Measurements from ENCODE around the gene TMCO1.
"Not testable (repeated sequence)": the region's sequence is repeated elsewhere in the genome, so short reads cannot be mapped to it uniquely, and the experiment has no call there.

Gene TMCO1, protein sequence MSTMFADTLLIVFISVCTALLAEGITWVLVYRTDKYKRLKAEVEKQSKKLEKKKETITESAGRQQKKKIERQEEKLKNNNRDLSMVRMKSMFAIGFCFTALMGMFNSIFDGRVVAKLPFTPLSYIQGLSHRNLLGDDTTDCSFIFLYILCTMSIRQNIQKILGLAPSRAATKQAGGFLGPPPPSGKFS

DNA sequence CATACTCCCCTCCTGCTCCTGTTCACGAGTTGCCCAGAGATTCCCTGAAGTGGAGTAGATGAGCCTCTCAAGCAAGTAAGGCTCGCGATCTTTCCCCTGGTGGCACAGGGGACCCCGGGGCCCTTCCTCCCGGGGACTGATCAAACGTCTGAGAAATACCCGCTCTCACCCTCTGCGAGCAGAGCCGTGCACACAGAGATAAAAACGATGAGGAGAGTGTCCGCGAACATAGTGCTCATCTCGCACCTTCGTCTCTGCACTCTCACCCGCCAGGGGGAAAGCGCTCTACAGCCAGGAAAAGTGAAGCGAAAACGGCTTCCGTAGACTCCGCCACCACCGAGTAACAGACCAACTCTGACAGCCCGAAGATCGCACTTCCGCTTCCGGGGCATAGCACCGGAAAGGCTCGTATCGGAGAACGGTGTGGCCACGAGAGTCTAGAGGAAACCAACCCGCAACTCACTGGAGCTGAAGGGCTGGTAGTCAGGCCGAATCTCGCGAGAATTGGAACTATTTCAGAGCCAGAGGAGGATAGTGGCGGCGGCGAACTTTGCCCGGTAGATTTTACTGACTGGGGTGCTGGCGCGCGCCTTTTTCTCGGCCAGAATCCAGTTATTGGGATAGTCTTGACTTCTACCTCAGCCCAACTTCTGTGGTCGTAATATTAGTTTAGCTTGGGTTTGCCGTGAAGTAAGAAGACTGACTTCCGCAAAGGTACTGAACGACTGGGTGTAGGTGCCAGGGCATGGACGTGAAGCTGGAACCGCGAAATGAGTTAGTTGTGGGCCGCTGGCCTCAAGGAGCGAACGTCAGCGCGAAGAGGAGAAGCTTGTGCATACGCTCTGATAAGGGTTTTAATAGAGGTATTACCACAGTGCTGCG lies at the start of gene TMCO1:
Gene TMCO1 (minus strand): TSS at position 356 of the 882 bp plus-strand sequence. CDS start 117 bp downstream, at position 239.
- peak; percentile 83 for FAIRE-seq
- peak; percentile 100 for DNase-seq (ENCODE audit: insufficient read length, low spot score)

DNA sequence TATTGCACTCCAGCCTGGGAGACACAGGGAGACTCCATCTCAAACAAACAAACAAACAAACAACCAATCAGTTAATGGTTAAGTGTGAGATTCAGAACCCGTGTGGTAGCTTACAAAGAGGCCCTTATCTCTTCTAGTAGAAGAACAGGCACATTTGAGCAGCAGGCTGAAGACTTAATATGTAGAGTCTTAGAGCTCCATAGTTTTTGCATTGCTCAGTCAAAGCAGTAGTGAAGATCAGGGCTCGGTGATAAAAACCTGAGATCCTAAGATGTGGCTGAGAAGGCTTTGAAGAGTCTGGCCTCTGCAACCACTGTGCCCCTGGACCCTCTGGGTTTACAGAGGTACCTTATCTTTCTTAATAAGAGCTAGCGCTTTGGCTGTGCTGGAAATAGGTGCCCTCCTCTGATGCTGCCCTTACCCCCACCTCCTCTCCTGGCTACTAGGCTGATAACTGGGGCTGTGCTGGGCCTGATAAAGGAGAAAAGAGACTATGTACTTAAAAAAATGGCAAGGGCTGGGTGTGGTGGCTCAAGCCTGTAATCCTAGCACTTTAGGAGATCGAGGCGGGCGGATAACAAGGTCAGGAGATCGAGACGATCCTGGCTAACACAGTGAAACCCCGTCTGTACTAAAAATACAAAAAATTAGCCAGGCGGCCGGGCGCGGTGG lies 48.3 kb upstream of the TMCO1 start:
- no peak for FAIRE-seq
- no peak for DNase-seq (ENCODE audit: insufficient read length, low spot score)

DNA sequence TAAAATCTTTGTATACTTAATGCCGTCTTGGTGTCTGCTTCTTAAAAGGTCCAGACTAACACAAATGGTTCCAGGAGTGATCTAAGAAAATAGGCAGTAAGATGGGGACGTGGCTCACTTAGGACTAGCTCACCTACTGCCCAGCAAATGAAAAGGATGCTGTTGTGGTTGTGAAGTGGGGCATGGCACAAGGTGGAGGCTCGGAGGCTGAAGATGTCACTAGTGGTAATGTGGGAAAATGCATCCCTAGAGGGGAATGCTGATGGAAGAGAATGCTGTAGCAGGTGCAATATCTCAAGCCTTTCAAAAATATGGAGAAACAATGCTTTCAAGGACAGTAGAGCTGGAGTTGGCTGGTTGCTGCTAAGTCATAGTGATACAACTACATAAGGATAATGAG lies 47.5 kb upstream of the TMCO1 start:
- DNase-seq (ENCODE audit: insufficient read length, low spot score) = no peak
- no peak for FAIRE-seq

DNA sequence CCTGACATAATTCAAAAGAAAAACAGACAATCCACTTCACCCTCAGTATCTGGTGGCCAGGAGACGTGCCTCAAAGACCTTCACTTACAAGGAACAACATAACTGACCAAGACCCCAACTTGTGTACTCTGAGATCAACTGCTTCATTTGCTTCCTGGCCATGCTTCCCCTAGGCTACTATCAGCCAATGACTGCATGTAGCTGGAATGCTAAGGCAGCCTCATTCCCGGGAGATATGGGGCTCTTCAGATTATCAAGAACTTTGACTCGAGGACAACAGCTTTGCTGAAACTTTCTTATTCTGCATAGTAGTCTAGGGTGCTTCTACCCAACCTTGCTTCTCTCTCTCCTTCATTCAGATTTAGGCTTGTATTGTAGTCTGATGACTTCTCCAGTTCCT lies 47.1 kb upstream of the TMCO1 start:
- no peak for FAIRE-seq
- peak; percentile 45 for DNase-seq (ENCODE audit: insufficient read length, low spot score)

DNA sequence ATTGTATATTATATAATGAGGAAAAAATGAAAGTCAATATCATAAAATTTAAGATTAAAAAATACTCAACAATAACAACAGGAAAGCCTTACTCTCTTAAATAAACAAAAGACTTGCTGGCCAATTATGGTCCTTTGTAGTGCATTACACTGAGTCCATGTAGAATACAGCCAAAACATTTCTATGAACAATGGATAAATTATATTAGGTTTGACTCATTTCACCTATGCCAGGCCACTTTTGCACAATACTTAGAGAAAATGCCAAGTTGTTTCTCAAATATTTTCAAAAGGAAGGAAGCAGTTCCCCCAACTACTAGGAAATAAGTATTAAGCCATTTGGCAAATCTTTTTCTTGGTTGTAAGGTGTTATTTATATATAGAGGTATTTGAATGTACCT lies 38.9 kb upstream of the TMCO1 start:
- FAIRE-seq (no peak), DNase-seq (ENCODE audit: insufficient read length, low spot score) (no peak)

DNA sequence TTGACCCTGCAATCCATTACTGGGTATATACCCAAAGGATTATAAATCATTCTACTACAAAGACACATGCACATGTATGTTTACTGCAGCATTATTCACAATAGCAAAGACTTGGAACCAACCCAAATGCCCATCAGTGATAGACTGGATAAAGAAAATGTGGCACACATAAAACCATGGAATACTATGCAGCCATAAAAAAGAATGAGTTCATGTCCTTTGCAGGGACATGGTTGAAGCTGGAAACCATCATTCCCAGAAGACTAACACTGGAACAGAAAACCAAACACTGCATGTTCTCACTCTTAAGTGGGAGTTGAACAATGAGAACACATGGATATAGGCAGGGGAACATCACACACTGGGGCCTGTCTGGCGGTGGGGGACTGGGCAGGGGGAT lies 35.8 kb upstream of the TMCO1 start:
- not testable (repeated sequence) for FAIRE-seq; DNase-seq (ENCODE audit: insufficient read length, low spot score)

DNA sequence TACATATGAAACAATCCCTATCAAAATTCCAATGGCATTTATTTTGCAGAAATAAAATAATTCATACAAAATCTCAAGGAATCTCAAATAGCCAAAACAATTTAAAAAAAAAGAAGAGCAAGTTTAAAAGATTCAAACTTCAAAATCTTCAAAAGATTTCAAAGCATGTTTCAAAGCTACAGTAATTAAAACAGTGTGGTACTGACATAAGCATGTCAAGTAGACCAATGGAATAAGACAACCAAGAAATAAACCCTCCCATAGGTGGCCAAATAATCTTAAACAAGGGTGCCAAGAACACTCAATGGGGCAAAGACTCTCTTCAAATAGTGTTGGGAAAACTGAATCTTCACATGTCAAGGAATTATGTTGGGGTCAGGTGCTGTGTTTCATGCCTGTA lies 30.7 kb upstream of the TMCO1 start:
- FAIRE-seq (no peak), DNase-seq (ENCODE audit: insufficient read length, low spot score) (no peak)

DNA sequence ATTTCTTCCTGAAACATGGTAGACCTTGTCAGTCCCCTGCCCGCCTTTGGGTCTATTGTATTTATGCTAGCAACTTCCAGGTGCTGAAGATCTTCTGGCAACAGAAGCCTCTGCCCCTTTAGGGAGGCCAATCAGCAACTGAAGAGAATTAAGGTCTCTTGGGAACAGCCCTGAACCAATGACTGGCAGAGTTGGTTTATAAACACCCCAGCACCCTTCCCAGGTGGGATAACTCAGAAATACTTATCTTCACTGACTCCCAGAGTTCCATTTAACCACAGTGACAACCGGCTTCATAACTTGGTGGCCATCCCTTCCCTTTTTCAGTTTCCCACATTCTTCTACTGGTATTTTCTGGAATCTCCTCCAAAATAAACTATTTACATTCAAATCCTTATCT lies 27.2 kb upstream of the TMCO1 start:
- DNase-seq (ENCODE audit: insufficient read length, low spot score) (no peak), FAIRE-seq (no peak)

DNA sequence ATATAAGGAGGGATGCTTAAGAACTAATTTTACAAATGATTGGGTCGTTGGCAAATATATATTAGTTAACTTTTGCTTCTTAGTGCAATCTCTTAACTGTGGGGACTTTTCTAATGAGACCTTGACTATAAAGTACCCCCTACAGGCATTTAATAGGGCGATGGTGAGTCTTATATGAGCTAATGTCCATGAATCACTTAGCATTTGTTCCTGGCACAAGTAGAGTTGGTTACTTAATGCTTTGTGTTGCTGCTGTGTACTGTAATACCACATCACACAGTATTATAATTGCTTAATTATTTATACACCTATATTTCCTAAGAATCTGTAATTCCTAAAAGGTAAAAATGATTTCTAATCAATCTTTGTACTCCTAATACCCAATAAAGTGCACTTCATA lies 25.3 kb upstream of the TMCO1 start:
- FAIRE-seq (no peak), DNase-seq (ENCODE audit: insufficient read length, low spot score) (no peak)

DNA sequence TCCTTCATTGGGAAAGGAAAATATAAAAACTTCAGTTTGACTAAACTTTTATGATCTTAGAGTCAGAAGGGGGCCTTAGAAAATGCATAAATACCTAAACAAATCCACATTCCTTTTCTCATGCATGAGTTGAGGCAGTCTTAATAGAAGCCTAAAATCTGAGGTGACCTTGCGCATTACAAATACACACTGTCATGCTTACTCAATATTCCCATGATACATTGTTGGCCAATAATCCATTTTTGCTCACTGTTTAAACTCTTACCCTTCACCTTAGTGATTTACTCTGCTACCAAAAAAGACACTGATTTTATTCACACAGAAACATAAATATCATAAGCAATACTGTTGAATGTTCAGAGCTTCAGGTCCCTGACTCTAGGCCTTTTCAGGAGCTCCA lies 19.1 kb upstream of the TMCO1 start:
- FAIRE-seq = no peak

DNA sequence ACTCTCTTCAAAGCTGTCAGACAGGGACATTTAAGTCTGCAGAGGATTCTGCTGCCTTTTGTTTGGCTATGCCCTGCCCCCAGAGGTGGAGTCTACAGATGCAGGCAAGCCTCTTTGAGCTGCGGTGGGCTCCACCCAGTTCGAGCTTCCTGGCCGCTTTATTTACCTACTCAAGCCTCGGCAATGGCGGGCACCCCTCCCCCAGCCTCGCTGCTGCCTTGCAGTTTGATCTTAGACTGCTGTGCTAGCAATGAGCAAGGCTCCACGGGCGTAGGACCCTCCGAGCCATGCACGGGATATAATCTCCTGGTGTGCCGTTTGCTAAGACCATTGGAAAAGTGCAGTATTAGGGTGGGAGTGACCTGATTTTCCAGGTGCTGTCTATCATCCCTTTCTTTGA lies 14.9 kb upstream of the TMCO1 start:
- not testable (repeated sequence) for FAIRE-seq

More for the DNA sequence above, 19.1 kb upstream of the TMCO1 start:
- no peak for DNase-seq (ENCODE audit: insufficient read length, low spot score)

DNA sequence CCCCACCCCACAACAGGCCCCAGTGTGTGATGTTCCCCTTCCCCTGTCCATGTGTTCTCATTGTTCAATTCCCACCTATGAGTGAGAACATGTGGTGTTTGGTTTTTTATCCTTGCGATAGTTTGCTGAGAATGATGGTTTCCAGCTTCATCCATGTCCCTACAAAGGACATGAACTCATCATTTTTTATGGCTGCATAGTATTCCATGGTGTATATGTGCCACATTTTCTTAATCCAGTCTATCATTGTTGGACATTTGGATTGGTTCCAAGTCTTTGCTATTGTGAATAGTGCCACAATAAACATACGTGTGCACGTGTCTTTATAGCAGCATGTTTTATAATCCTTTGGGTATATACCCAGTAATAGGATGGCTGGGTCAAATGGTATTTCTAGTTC lies 9.5 kb upstream of the TMCO1 start:
- not testable (repeated sequence) for FAIRE-seq; DNase-seq (ENCODE audit: insufficient read length, low spot score)

More for the DNA sequence above, 14.9 kb upstream of the TMCO1 start:
- DNase-seq (ENCODE audit: insufficient read length, low spot score) = not testable (repeated sequence)

DNA sequence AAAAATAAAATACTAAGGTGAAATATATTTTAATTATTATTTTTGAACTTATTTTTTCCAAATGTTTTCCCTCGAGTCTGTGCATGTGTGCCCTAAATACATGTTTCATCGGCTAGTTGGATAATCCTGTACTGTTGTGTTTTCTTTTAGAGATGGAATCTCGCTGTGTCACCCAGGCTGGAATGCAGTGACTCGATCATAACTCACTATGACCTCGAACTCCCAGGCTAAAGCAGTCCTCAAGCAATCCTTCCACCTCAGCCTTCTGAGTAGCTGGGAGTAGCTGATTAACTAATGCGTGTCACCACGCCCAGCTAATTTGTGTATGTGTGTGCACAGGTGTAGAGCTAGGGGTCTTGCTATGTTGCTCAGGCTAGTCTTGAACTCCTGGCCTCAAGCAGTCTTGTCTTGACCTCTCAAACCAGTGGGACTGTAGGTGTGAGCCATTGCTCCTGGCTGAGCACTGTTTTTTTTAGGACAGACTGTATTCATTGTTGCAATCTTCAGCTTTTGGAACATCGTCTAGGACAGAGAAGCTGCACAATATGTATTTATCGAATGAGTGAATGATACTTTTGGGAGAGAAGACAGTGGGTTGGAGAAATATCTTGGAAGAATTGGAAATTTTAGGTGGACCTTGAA lies 4.8 kb upstream of the TMCO1 start:
- FAIRE-seq = peak; percentile 46
- DNase-seq (ENCODE audit: insufficient read length, low spot score) = peak; percentile 29

DNA sequence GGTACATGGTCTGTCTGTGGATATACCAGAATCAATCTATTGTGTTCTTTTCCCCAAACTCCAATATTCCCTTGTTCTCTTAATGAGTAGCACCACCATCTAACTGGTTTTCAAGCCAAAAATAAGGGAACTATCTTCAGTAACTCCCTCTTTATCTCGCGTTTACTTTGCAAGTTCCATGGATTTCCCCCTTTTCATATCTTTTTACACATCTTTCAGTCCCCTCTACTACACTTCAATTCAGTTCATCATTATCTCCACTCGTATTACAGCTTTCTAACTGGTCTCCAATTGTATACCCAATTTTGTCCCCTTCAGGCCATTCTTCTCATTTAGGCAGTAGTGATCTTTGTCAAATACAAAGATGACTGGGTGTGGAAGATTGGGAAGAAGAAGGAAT lies 4.1 kb upstream of the TMCO1 start:
- no peak for FAIRE-seq
- DNase-seq (ENCODE audit: insufficient read length, low spot score) = no peak

DNA sequence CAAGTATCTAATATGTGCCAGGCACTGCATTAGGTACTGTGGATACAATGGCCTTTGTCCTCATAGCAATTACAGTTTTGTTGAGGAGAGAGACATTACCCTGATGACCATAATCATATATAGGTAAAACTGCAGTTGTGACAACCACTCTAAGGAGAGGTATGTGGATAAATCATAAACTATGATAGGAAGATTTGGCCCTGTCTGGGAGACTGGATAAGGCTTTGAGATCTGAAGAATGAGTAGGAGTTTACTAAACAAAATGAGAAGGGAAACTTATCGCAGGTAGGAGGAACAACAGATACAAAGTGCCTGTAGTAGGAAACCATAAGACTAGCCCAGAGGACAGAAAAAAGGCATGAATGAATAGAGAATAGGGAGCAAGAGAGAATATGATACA lies 4.4 kb downstream of the TMCO1 start:
- DNase-seq (ENCODE audit: insufficient read length, low spot score) (no peak), FAIRE-seq (no peak)

DNA sequence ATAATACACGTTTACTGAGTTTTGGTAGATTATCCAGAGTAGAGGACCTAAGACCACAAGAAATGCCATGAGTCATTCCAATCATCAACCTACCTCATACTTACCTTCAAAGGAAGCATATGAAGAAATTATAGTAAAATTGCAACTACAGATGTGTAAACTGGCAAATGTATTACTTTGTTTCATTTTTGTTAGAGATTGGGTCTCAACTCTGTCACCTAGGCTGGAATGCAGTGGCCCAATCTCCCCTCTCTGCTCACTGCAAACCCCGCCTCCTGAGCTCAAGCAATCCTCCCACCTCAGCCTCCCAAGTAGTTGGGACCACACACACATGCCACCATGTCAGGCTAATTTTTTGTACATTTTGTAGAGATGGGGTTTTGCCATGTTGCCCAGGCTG lies 5.2 kb downstream of the TMCO1 start:
- FAIRE-seq (no peak), DNase-seq (ENCODE audit: insufficient read length, low spot score) (no peak)

DNA sequence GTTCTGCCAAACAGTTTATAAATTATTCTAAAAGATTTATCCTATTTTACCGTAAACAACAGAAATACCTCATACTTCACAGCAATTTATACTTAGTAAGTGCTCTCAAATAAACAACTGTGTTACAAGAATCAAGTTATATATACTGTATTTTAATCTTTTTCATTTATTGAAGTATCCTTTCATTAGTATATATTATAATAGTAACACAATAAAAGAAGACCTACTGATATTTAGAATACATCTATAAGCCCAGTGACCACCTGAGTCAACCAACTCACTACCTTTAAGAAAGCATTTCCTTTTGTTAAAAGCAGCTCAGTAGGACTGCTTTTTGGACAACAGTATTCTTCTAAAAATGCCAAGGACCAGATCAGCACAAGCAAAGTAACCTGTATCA lies 5.9 kb downstream of the TMCO1 start:
- FAIRE-seq (no peak), DNase-seq (ENCODE audit: insufficient read length, low spot score) (no peak)

DNA sequence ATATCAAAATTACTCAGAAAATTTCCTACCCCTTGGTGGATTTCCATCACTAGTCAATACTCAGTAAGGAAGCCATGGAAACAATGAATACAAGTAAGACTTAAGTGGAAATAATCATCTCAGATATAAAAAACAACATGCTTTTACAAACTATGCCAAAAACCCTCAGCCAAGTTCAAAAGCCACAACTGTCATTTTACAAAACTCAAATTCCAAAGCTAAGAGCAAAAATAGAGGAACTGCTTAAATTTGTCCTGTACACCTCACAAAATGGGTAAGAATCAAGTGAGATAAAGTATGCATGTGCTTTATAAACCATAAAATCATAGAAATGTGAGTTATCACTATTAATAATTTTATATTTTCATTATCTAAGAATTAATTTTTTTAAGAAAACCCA lies 9.6 kb downstream of the TMCO1 start:
- FAIRE-seq (no peak), DNase-seq (ENCODE audit: insufficient read length, low spot score) (no peak)

DNA sequence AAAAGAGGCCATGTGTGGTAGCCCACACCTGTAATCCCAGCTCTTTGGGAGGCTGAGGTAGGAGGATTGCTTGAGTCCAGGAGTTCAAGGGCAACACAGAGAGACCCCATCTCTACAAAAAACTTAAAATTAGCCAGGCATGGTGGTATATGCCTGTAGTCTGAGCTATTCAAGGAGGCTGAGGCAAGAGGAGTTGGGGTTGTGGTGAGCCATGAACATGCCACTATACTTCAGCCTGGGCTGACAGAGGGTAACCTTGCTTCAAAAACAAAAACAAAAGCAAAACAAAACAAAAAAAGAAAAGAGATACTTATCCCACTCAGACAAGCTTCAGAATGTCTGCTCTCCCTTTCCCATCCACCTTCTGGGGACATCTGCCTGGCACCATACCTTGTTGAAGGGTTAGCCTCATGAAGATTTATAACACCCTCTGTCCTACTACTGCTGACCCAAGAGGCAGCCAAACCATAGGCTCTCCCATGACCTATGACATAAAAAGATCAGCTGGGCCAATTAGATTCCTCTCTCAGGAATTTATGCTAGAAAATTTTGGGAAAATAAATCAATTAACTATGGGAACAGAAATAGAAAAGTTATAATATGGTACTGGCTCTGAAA lies 13.2 kb downstream of the TMCO1 start:
- no peak for FAIRE-seq
- no peak for DNase-seq (ENCODE audit: insufficient read length, low spot score)

DNA sequence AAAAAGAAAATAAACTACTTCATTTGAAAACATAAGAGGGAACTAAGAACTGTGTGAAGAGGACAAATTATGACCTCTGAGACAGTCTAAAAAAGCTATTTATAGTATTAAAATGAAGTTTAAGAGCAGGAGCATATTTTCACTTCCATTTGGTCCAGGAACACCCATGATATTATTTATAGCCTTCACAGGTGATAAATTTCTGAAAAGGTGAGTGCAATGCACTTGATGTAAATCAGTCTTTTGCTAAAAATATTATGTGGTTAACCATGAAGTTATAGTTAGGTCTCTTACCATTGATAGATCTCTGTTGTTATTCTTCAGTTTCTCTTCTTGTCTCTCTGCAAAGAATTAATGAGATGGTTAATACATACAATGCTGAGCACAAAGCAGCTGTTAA lies 14.7 kb downstream of the TMCO1 start:
- DNase-seq (ENCODE audit: insufficient read length, low spot score) = no peak
- no peak for FAIRE-seq

DNA sequence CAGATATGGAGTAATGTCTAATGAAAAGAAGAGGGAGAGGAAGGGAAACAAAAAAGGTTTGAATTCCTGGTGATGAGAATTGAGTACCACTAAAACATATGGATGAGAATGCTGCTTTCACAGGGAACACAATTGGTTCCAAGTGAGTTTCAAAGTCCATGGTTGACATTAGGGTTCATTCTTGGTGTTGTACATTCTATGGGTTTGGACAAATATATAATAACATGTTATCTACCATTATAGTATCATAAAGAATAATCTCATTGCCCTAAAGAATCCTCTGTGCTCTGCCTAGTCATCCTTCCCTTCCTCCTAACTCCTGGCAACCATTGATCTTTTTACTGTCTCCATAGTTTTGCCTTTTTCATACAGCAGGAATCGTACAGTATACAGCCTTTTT lies 20.1 kb downstream of the TMCO1 start:
- no peak for DNase-seq (ENCODE audit: insufficient read length, low spot score)
- no peak for FAIRE-seq
